ENCODE data around the gene EPB42.

The EPB42 gene

GRCh38 chr15:43260011-43260615 lies 39.3 kb upstream of the EPB42 start:
- peak; percentile 59 for DNase-seq (ENCODE audit: low spot score)
- Histone ChIP-seq H3K4me3 (no peak overlapping the region), H3K27ac (no peak overlapping the region)
- TF ChIP-seq CTCF (IDR thresholded peaks at IDR 0.05): no peak

- H3K4me3 ChIP-seq: no peak overlapping the region
- no peak for TF ChIP-seq CTCF (IDR thresholded peaks at IDR 0.05)
- DNase-seq (ENCODE audit: low spot score): peak; percentile 43
- H3K27ac ChIP-seq: no peak overlapping the region
These were observed 38.0 kb upstream of the EPB42 start for GRCh38 chr15:43258781-43259180.

DNA sequence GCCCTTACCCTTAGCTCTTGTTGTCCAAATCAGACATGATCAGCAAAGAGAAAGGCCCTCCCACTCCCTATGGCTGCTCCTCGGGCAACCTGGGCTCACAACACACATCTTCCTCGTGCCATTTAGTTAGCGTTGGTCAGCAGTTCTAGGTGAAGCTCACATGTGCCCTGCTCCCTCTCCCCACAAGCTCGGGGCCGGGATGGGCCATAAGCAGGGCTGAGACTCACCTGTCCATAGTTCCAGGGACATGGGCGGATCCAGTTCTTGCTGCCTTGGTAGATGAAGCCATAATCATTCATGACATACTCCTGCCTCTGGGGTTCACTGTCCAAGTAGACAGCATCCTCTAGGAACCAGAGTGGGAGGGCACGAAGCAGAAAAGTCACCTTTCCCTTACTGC lies 35.5 kb upstream of the EPB42 start:
- TF ChIP-seq CTCF (IDR thresholded peaks at IDR 0.05): no peak
- no peak overlapping the region for H3K27ac ChIP-seq
- peak; percentile 53 for DNase-seq (ENCODE audit: low spot score)
- H3K4me3 ChIP-seq: no peak overlapping the region

- no peak for TF ChIP-seq CTCF (IDR thresholded peaks at IDR 0.05)
- H3K27ac ChIP-seq: no peak overlapping the region
- peak; percentile 22 for DNase-seq (ENCODE audit: low spot score)
These were observed 34.6 kb upstream of the EPB42 start for GRCh38 chr15:43255376-43255775.

GRCh38 chr15:43253431-43254403 lies 32.9 kb upstream of the EPB42 start:
- peak; percentile 41 for DNase-seq (ENCODE audit: low spot score)
- Histone ChIP-seq H3K4me3 (no peak overlapping the region), H3K27ac (no peak overlapping the region)
- no peak for TF ChIP-seq CTCF (IDR thresholded peaks at IDR 0.05)

More at GRCh38 chr15:43255376-43255775, 34.6 kb upstream of the EPB42 start:
- H3K4me3 ChIP-seq: no peak overlapping the region

DNA sequence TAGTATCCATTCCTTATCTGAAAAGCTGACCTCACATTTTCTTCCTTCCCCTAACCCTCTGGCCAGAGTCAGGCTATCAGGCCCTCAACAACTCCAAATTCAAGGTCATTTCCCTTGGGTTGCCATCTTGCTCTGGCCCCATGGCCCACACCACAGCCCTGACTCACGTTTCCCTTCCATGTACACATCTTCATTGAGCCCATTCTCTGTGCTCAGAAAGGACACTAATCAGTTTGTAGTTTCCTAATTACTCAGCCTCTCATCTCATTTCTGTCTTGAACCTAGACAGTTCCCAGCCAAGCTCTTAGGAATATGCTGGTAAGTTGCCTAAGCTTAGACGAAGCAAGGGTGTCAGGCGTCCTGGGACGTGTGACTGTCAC lies 31.0 kb upstream of the EPB42 start:
- H3K4me3 ChIP-seq: no peak overlapping the region
- DNase-seq (ENCODE audit: low spot score): peak; percentile 14
- TF ChIP-seq CTCF (IDR thresholded peaks at IDR 0.05): no peak
- no peak overlapping the region for H3K27ac ChIP-seq

Measured in coronary artery (tissue), 2 donors.